Muscle layer of colon (tissue), 2 donors: Measurements from ENCODE around the gene EEF2K.
"Not testable (repeated sequence)": the region's sequence is repeated elsewhere in the genome, so short reads cannot be mapped to it uniquely, and the experiment has no call there.

Experiments
- H3K27ac ChIP-seq: one replicate; pipeline ENCODE4 v1.7.0; 2013; ENCODE audit warnings: low read depth, mild to moderate bottlenecking, low read length, moderate library complexity
- H3K27me3 ChIP-seq, 2 donors: one replicate each; pipeline ENCODE4 v1.7.0; 2013; ENCODE audit warnings: low read length in 2 of 2, mild to moderate bottlenecking in 2 of 2; ENCODE audit not compliant: insufficient read depth in 2 of 2, control insufficient read depth in 1 of 2
- H3K36me3 ChIP-seq: one replicate; pipeline ENCODE4 v1.7.0; 2013; ENCODE audit warnings: mild to moderate bottlenecking, low read length; ENCODE audit not compliant: insufficient read depth
- H3K4me1 ChIP-seq: one replicate; pipeline ENCODE4 v1.7.0; 2013; ENCODE audit warnings: mild to moderate bottlenecking, low read length; ENCODE audit not compliant: insufficient read depth
- H3K4me3 ChIP-seq, 2 donors: one replicate each; pipeline ENCODE4 v1.7.0; 2013; ENCODE audit warnings: low read length in 2 of 2, low read depth in 1 of 2, mild to moderate bottlenecking in 1 of 2, moderate library complexity in 1 of 2
- H3K9ac ChIP-seq: one replicate; pipeline ENCODE4 v1.7.0; 2013; ENCODE audit warnings: low read length
- H3K9me3 ChIP-seq: one replicate; pipeline ENCODE4 v1.7.0; 2013; ENCODE audit warnings: mild to moderate bottlenecking, low read length
- donor health status: abdominal sarcoma.
- donor health status: Adenocarcinoma of cecum.

The EEF2K gene

GRCh38 chr16:22300427-22301071 lies 94.5 kb downstream of the EEF2K start:
- Histone ChIP-seq H3K27ac (no peak overlapping the region), H3K27me3 (no peaks in the 10 kb centered on the region), H3K36me3 (peaks cover 17% of the 10 kb centered on the region), H3K9ac (no peak overlapping the region), H3K9me3 (no peaks in the 10 kb centered on the region), H3K4me3 (no peak overlapping the region), H3K4me1 (peaks cover 31% of the 10 kb centered on the region)

DNA sequence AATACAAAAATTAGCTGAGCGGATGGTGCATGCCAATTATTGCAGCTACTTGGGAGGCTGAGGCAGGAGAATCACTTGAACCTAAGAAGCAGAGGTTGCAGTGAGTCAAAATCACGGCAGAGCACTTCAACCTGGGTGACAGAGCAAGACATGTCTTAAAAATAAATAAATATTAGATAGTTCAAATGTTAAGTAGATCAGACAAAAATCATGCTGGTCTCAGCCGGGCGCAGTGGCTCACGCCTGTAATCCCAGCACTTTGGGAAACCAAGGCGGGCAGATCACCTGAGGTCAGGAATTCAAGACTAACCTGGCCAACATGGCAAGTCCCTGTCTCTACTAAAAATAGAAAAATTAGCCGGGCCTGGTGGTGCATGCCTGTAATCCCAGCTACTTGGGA lies 95.3 kb downstream of the EEF2K start:
- H3K9ac ChIP-seq, H3K4me3 ChIP-seq, H3K27me3 ChIP-seq, H3K9me3 ChIP-seq, H3K27ac ChIP-seq: not testable (repeated sequence)
- H3K4me1 ChIP-seq: peaks cover 27% of the 10 kb centered on the region
- peaks cover 21% of the 10 kb centered on the region for H3K36me3 ChIP-seq

DNA sequence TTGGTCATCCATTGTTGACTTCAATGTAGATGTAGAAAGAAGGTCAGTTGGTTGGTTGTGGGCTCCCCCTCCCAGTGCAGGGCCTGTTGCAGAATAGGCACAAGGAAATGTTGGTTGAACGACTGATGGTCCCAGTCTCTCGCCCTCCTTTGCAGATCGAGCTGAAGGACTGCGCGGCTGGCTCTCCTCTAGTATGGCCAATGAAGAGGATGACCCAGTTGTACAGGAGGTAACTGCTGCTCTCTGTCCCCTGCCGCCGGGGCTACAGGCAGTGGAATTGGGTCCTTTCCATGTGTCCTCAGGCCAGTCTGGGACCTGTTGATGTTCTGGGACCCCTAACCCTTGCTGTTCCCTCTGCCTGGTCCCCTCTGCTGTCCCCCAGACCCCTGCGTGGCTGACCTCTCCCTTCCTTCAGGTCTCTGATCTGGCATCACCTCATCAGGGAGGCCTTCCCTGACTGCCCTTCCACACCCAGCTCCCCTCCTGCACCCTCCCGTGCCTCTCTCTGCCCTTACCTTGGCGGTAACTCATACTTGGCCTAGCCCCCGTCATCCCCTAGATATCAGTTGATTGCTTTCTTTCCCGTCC lies 96.8 kb downstream of the EEF2K start:
- H3K9me3 ChIP-seq: no peaks in the 10 kb centered on the region
- H3K4me3 ChIP-seq: no peak overlapping the region
- no peak overlapping the region for H3K9ac ChIP-seq
- peaks cover 34% of the 10 kb centered on the region for H3K36me3 ChIP-seq
- no peak overlapping the region for H3K27ac ChIP-seq
- H3K27me3 ChIP-seq: no peaks in the 10 kb centered on the region
- H3K4me1 ChIP-seq: peaks cover 26% of the 10 kb centered on the region

DNA sequence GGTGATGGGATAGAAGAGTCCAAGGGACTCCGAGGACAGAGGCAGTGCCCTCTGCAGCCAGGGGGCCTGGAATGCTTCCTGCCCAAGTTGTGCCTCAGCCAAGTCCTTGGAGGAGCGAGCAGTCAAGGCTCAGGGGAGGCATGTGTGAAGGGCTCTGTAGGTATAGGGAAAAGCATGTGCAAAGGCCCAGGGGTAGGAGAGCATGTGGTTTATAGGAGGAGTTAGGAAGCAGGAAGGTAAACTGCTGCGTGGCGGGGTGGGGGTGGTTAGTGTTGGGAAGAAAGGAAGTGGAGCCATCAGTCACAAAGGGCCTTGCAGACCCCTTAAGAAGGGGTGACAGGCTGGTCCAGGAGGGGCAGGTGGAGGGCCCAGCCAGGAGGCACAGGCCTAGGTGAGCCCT lies 98.3 kb downstream of the EEF2K start:
- Histone ChIP-seq H3K27ac (no peak overlapping the region), H3K9ac (no peak overlapping the region), H3K4me3 (no peak overlapping the region), H3K9me3 (no peaks in the 10 kb centered on the region), H3K4me1 (peaks cover 13% of the 10 kb centered on the region), H3K27me3 (no peaks in the 10 kb centered on the region), H3K36me3 (peaks cover 47% of the 10 kb centered on the region)

DNA sequence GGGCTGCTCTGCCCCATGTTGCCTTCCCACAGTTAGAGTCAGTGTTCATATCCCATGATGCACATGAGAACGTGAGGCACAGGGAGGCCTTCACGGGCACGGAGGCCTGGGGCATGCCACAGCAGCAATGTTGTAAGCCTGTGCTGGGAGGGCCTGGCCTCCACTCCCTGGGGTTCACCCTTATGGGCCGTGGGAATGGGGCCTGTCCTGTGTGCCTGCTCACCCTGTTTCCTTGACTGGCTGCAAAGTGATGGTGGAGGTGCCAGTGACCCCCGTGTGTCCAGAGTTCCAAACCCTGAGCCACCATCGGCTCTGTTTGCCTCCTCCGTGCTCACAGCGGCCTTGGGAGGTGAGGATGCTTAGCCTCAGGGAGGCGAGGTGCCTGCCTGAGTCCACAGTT lies 100.7 kb downstream of the EEF2K start:
- Histone ChIP-seq H3K4me3 (no peak overlapping the region), H3K9me3 (no peaks in the 10 kb centered on the region), H3K4me1 (no peaks in the 10 kb centered on the region), H3K36me3 (peaks cover 61% of the 10 kb centered on the region), H3K27me3 (no peaks in the 10 kb centered on the region), H3K27ac (no peak overlapping the region), H3K9ac (no peak overlapping the region)

GRCh38 chr16:22307838-22308237 lies 101.8 kb downstream of the EEF2K start:
- peaks cover 68% of the 10 kb centered on the region for H3K36me3 ChIP-seq
- H3K27ac ChIP-seq: no peak overlapping the region
- H3K4me3 ChIP-seq: no peak overlapping the region
- no peaks in the 10 kb centered on the region for H3K9me3 ChIP-seq
- H3K4me1 ChIP-seq: no peaks in the 10 kb centered on the region
- H3K9ac ChIP-seq: no peak overlapping the region
- H3K27me3 ChIP-seq: no peaks in the 10 kb centered on the region

- no peak overlapping the region for H3K9ac ChIP-seq
- H3K27ac ChIP-seq: no peak overlapping the region
- H3K27me3 ChIP-seq: no peaks in the 10 kb centered on the region
- no peak overlapping the region for H3K4me3 ChIP-seq
- H3K36me3 ChIP-seq: peaks cover 74% of the 10 kb centered on the region
- no peaks in the 10 kb centered on the region for H3K9me3 ChIP-seq
- no peaks in the 10 kb centered on the region for H3K4me1 ChIP-seq
Observed at GRCh38 chr16:22308824-22309520, 102.9 kb downstream of the EEF2K start.

- Histone ChIP-seq H3K9me3 (no peaks in the 10 kb centered on the region), H3K4me1 (no peaks in the 10 kb centered on the region), H3K27ac (no peak overlapping the region), H3K9ac (no peak overlapping the region), H3K36me3 (peaks cover 85% of the 10 kb centered on the region), H3K27me3 (no peaks in the 10 kb centered on the region), H3K4me3 (no peak overlapping the region)
Observed at GRCh38 chr16:22311520-22311919, 105.4 kb downstream of the EEF2K start.

DNA sequence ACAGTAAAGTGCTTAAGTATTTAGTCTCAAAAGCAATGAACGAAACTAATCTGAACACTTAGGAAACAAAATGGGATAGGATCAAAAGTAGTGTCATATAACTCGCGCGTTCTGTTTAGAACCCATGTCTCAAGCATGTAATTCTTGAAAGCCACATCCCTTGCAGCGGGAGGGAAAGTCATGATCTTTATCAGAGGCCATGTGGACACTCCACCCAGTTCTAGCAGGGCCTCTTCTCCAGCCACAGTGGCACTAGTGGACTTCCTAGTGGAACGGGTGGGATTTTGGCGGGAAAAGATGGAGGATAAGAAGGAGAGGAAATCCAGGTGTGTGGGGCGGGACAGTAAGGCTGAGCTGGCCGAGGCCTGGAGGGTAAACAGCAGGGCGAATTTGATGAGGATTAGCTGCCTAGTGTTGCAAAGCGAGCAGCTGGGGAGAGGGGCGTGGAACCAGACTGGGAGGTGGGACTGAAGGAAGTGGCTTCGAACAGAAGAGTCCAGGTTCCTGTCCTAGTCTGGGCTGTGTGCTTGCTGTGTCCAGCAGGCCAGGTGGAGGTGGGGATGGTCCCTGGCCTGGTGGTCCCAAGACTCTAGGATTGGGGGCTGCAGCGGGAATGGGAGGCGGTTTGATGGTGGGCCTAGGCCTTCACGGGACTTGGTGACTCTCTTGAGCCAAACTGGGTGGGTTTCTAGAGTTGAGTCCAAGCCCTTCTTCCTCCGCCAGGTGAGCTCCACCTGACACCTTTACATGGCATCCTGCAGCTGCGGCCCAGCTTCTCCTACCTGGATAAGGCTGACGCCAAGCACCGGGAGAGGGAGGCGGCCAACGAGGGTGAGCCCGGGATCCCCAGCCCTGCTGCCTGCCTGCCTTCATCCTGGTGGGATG lies 107.1 kb downstream of the EEF2K start:
- Histone ChIP-seq H3K36me3 (peaks cover 80% of the 10 kb centered on the region), H3K4me1 (no peaks in the 10 kb centered on the region), H3K9me3 (no peaks in the 10 kb centered on the region), H3K9ac (no peak overlapping the region), H3K27ac (no peak overlapping the region), H3K27me3 (no peaks in the 10 kb centered on the region), H3K4me3 (no peak overlapping the region)

- Histone ChIP-seq H3K9me3 (no peaks in the 10 kb centered on the region), H3K27me3 (no peaks in the 10 kb centered on the region), H3K9ac (no peak overlapping the region), H3K36me3 (peaks cover 71% of the 10 kb centered on the region), H3K27ac (no peak overlapping the region), H3K4me3 (no peak overlapping the region), H3K4me1 (no peaks in the 10 kb centered on the region)
Observed at GRCh38 chr16:22313876-22314470, 107.9 kb downstream of the EEF2K start.
